Effector memory CD4-positive, alpha-beta T cell (primary cell): Measurements from ENCODE around the gene NFAT5.

Experiments
- DNase-seq, 3 donors: peaks; one replicate each; pipeline ENCODE4 v3.0.0-alpha.2; 2020
- H3K27ac ChIP-seq: 2 replicates; pipeline ENCODE4 v1.7.0; 2013; ENCODE audit warnings: mild to moderate bottlenecking, low read length, moderate library complexity; ENCODE audit not compliant: insufficient read depth, poor library complexity, severe bottlenecking
- H3K27me3 ChIP-seq: replicated peaks from 2 replicates; pipeline ENCODE4 v1.7.0; 2013; ENCODE audit warnings: mild to moderate bottlenecking, low read length; ENCODE audit not compliant: insufficient read depth, control insufficient read depth, poor library complexity, severe bottlenecking
- H3K36me3 ChIP-seq: 2 replicates; pipeline ENCODE4 v1.7.0; 2013; ENCODE audit warnings: mild to moderate bottlenecking, low read length, moderate library complexity; ENCODE audit not compliant: control insufficient read depth, insufficient read depth
- H3K4me1 ChIP-seq: 2 replicates; pipeline ENCODE4 v1.7.0; 2013; ENCODE audit warnings: low read length, mild to moderate bottlenecking; ENCODE audit not compliant: control insufficient read depth, insufficient read depth, poor library complexity, severe bottlenecking
- H3K4me3 ChIP-seq: 2 replicates; pipeline ENCODE4 v1.7.0; 2013; ENCODE audit warnings: low read length, low read depth, mild to moderate bottlenecking; ENCODE audit not compliant: insufficient read depth, poor library complexity, severe bottlenecking
- H3K9me3 ChIP-seq: 2 replicates; pipeline ENCODE4 v1.7.0; 2013; ENCODE audit warnings: mild to moderate bottlenecking, low read length, moderate library complexity; ENCODE audit not compliant: control insufficient read depth

NFAT5 gene

GRCh38 chr16:69593751-69594255 is 28.0 kb downstream of the NFAT5 start:
- no peaks in the 10 kb centered on the region for H3K9me3 ChIP-seq
- H3K4me1 ChIP-seq = no peaks in the 10 kb centered on the region
- H3K4me3 ChIP-seq = no peak overlapping the region
- H3K36me3 ChIP-seq = no peaks in the 10 kb centered on the region
- H3K27ac ChIP-seq = no peak overlapping the region
- no peaks in the 10 kb centered on the region for H3K27me3 ChIP-seq
- no peak for DNase-seq

- no peak overlapping the region for H3K27ac ChIP-seq
- H3K4me3 ChIP-seq = no peak overlapping the region
- no peaks in the 10 kb centered on the region for H3K36me3 ChIP-seq
- H3K4me1 ChIP-seq = no peaks in the 10 kb centered on the region
- no peaks in the 10 kb centered on the region for H3K9me3 ChIP-seq
- no peak for DNase-seq
- H3K27me3 ChIP-seq = no peaks in the 10 kb centered on the region
Observed at GRCh38 chr16:69595127-69596036, 29.6 kb downstream of the NFAT5 start.

GRCh38 chr16:69596801-69597200 is 31.0 kb downstream of the NFAT5 start:
- no peak overlapping the region for H3K27ac ChIP-seq
- no peaks in the 10 kb centered on the region for H3K27me3 ChIP-seq
- no peaks in the 10 kb centered on the region for H3K9me3 ChIP-seq
- H3K4me3 ChIP-seq = no peak overlapping the region
- H3K36me3 ChIP-seq = no peaks in the 10 kb centered on the region
- no peak for DNase-seq
- H3K4me1 ChIP-seq = no peaks in the 10 kb centered on the region

GRCh38 chr16:69598045-69598444 is 32.3 kb downstream of the NFAT5 start:
- no peak overlapping the region for H3K27ac ChIP-seq
- no peaks in the 10 kb centered on the region for H3K9me3 ChIP-seq
- no peaks in the 10 kb centered on the region for H3K27me3 ChIP-seq
- no peaks in the 10 kb centered on the region for H3K36me3 ChIP-seq
- H3K4me1 ChIP-seq = no peaks in the 10 kb centered on the region
- DNase-seq = no peak
- H3K4me3 ChIP-seq = no peak overlapping the region

- H3K4me3 ChIP-seq = no peak overlapping the region
- no peaks in the 10 kb centered on the region for H3K4me1 ChIP-seq
- no peak for DNase-seq
- H3K27me3 ChIP-seq = no peaks in the 10 kb centered on the region
- no peaks in the 10 kb centered on the region for H3K9me3 ChIP-seq
- H3K36me3 ChIP-seq = no peaks in the 10 kb centered on the region
- H3K27ac ChIP-seq = no peak overlapping the region
Observed at GRCh38 chr16:69599731-69600130, 34.0 kb downstream of the NFAT5 start.

- no peaks in the 10 kb centered on the region for H3K27me3 ChIP-seq
- no peaks in the 10 kb centered on the region for H3K4me1 ChIP-seq
- no peaks in the 10 kb centered on the region for H3K36me3 ChIP-seq
- H3K9me3 ChIP-seq = no peaks in the 10 kb centered on the region
- H3K4me3 ChIP-seq = no peak overlapping the region
- DNase-seq = no peak
- H3K27ac ChIP-seq = no peak overlapping the region
Observed at GRCh38 chr16:69600202-69600601, 34.4 kb downstream of the NFAT5 start.

- H3K27me3 ChIP-seq = no peaks in the 10 kb centered on the region
- no peak overlapping the region for H3K27ac ChIP-seq
- no peaks in the 10 kb centered on the region for H3K9me3 ChIP-seq
- no peak overlapping the region for H3K4me3 ChIP-seq
- DNase-seq = no peak
- H3K4me1 ChIP-seq = no peaks in the 10 kb centered on the region
- no peaks in the 10 kb centered on the region for H3K36me3 ChIP-seq
Observed at GRCh38 chr16:69601250-69601649, 35.5 kb downstream of the NFAT5 start.

- no peak overlapping the region for H3K4me3 ChIP-seq
- no peak for DNase-seq
- no peaks in the 10 kb centered on the region for H3K4me1 ChIP-seq
- no peaks in the 10 kb centered on the region for H3K36me3 ChIP-seq
- H3K27me3 ChIP-seq = no peaks in the 10 kb centered on the region
- no peaks in the 10 kb centered on the region for H3K9me3 ChIP-seq
- H3K27ac ChIP-seq = no peak overlapping the region
Observed at GRCh38 chr16:69606985-69607384, 41.2 kb downstream of the NFAT5 start.

- Histone ChIP-seq H3K27ac (no peak overlapping the region), H3K9me3 (no peaks in the 10 kb centered on the region)
- DNase-seq = no peak
Observed at GRCh38 chr16:69607674-69608073, 41.9 kb downstream of the NFAT5 start.

GRCh38 chr16:69610356-69610755 is 44.6 kb downstream of the NFAT5 start:
- Histone ChIP-seq H3K9me3 (no peaks in the 10 kb centered on the region), H3K4me1 (no peaks in the 10 kb centered on the region), H3K27ac (no peak overlapping the region), H3K36me3 (no peaks in the 10 kb centered on the region), H3K27me3 (no peaks in the 10 kb centered on the region), H3K4me3 (no peak overlapping the region)
- DNase-seq = no peak

More at GRCh38 chr16:69607674-69608073, 41.9 kb downstream of the NFAT5 start:
- Histone ChIP-seq H3K36me3 (no peaks in the 10 kb centered on the region), H3K4me1 (no peaks in the 10 kb centered on the region), H3K27me3 (no peaks in the 10 kb centered on the region), H3K4me3 (no peak overlapping the region)
